OCI-LY7 (cell line): ENCODE data around the gene ALK.

Source experiments
- CTCF ChIP-seq: fragments of 200-600 bp; sonication (generic); conservative IDR thresholded peaks from 2 replicates; pipeline ENCODE4 v1.5.1; 2014; ENCODE audit warnings: mild to moderate bottlenecking, antibody characterized with exemption, low read length, moderate library complexity, mixed read lengths
- EZH2phosphoT487 ChIP-seq: fragments of 200-600 bp; sonication (generic); IDR thresholded peaks from 2 replicates; pipeline ENCODE4 v1.6.1; 2018; ENCODE audit warnings: low read depth, borderline replicate concordance, mild to moderate bottlenecking, mixed run types, antibody characterized with exemption, low read length, moderate library complexity, mixed read lengths

- TF ChIP-seq CTCF (no peak), EZH2phosphoT487 (no peak)
Measured at GRCh38 chr2:29762239-29762638, 159.1 kb downstream of the ALK start.
